ENCODE results near the gene CHEK2. TPM values are rescaled to one million over a fixed set of nuclear protein-coding genes. Genes with fewer than 3 reads are reported as not detected.
A peak's percentile ranks its signal among the peaks of the same experiment; 100 is the strongest.
"Not testable (repeated sequence)": the region's sequence is repeated elsewhere in the genome, so short reads cannot be mapped to it uniquely, and the experiment has no call there.

Gene CHEK2
- total RNA-seq, 2 donors from 2014 or later, result 15.6 to 18.6 TPM

DNA sequence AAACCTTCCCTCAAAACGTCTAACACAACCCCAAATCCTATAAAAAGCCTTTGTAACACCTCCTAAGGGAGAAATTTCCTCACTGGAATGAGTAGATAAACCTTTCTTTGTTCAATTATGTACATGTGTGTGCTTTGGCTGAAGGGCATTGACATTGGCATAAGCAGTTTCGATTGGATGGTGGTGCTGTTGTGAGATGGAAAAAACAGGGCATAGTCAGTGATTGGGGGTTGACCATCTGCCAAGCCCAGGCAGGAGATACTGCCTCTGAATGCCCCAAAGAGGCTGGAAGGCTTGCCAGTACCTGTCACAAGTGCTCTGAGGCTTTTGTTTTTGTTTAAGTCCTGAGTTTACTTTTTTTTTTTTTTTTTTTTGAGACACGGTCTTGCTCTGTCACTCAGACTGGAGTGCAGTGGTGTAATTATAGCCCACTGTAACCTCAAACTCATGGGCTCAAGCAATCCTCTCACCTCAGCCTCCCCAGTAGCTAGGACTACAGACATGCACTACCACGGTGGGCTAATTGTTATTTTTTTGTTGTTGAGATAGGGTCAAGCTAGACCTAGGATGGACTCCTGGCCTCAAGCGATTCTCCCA is 29.7 kb upstream of the CHEK2 start:
- H3K36me3 ChIP-seq, result no peaks in the 10 kb centered on the region
- H3K9me3 ChIP-seq, result no peaks in the 10 kb centered on the region
- no peak overlapping the region for H3K27ac ChIP-seq
- H3K27me3 ChIP-seq (replicated peaks; ENCODE audit: insufficient read depth), result no peaks in the 10 kb centered on the region
- DNase-seq (ENCODE audit: low spot score), result peak; percentile 49
- H3K4me1 ChIP-seq (replicated peaks), result peaks cover 5% of the 10 kb centered on the region
- no peak overlapping the region for H3K4me3 ChIP-seq
- TF ChIP-seq, protein P1, sequence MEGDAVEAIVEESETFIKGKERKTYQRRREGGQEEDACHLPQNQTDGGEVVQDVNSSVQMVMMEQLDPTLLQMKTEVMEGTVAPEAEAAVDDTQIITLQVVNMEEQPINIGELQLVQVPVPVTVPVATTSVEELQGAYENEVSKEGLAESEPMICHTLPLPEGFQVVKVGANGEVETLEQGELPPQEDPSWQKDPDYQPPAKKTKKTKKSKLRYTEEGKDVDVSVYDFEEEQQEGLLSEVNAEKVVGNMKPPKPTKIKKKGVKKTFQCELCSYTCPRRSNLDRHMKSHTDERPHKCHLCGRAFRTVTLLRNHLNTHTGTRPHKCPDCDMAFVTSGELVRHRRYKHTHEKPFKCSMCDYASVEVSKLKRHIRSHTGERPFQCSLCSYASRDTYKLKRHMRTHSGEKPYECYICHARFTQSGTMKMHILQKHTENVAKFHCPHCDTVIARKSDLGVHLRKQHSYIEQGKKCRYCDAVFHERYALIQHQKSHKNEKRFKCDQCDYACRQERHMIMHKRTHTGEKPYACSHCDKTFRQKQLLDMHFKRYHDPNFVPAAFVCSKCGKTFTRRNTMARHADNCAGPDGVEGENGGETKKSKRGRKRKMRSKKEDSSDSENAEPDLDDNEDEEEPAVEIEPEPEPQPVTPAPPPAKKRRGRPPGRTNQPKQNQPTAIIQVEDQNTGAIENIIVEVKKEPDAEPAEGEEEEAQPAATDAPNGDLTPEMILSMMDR (IDR thresholded peaks at IDR 0.05), result no peak
- no peak for TF ChIP-seq POLR2A (IDR thresholded peaks at IDR 0.05)
- no peak for TF ChIP-seq POLR2AphosphoS5 (IDR thresholded peaks at IDR 0.05)
- intact Hi-C loops (cut with DNase I), result no loop called here
- WGBS, result 50% methylated on average over 5 of the region's 5 CpGs

DNA sequence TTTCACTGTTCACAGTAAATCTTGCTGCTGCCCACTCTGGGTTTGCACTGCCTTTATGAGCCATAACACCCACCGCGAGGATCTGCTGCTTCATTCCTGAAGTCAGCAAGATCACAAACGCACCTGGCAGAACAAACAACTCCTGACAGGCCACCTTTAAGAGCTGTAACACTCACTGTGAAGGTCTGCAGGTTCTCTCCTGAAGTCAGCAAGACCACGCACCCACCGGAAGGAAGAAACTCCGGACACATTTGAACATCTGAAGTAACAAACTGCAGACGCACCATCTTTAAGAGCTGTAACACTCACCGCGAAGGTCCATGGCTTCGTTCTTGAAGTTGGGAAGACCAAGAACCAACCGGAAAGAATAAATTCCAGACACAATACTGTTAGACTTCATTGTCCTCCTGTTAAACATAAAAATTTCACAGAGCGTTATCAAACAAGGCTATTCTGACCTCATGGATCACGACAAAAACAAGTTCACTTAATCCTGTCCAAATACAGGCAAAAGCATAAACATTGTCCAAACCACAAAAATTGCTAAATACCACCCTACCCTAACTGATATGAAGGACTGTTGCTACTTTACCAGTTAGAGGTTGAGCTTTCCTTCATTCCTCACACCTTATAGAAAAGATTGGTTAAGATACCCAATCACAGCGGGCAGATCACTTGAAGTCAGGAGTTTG is 27.9 kb upstream of the CHEK2 start:
- 86% methylated on average over 14 of the region's 14 CpGs for WGBS
- no peak overlapping the region for H3K27ac ChIP-seq
- peaks cover 2% of the 10 kb centered on the region for H3K4me1 ChIP-seq (replicated peaks)
- TF ChIP-seq POLR2AphosphoS5 (IDR thresholded peaks at IDR 0.05) (no peak), POLR2A (IDR thresholded peaks at IDR 0.05) (no peak)
- TF ChIP-seq, protein P1 (IDR thresholded peaks at IDR 0.05), result no peak
- intact Hi-C loops (cut with DNase I), result no loop called here
- H3K9me3 ChIP-seq, result no peaks in the 10 kb centered on the region
- H3K36me3 ChIP-seq, result no peaks in the 10 kb centered on the region
- no peak overlapping the region for H3K4me3 ChIP-seq
- no peaks in the 10 kb centered on the region for H3K27me3 ChIP-seq (replicated peaks; ENCODE audit: insufficient read depth)
- no peak for DNase-seq (ENCODE audit: low spot score)

DNA sequence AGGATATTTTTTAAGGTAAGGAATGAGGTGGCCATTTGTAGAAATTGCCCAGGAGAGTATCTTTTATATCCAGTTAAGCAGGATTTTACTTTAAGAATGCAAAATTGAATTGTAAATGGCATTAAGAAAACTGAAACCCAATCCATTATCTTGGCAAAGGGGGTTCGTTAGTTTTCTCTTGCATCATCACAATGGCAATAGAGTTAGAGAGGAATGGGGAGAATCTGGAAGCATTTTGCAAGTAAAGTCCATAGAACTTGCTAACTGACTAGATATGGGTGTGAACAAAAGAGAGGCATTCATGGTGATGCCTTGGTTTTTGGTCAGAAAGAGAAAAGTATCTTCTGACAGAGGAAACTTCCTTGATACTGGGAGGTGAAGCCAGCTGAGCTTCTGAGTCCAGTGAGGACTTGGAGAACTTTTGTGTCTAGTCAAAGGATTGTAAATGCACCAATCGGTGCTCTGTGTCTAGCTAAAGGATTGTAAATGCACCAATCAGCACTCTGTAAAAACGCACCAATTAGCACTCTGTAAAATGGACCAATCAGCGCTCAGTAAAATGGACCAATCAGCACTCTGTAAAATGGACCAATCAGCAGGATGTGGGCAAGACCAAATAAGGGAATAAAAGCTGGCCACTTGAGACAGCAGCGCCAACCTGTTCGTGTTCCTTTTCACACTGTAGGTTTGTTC is 27.2 kb upstream of the CHEK2 start:
- H3K27me3 ChIP-seq (replicated peaks; ENCODE audit: insufficient read depth), result no peaks in the 10 kb centered on the region
- H3K36me3 ChIP-seq, result no peaks in the 10 kb centered on the region
- 84% methylated on average over 6 of the region's 6 CpGs for WGBS
- intact Hi-C loops (cut with DNase I), result no loop called here
- no peak for DNase-seq (ENCODE audit: low spot score)
- no peak overlapping the region for H3K27ac ChIP-seq
- no peak overlapping the region for H3K4me3 ChIP-seq
- no peaks in the 10 kb centered on the region for H3K9me3 ChIP-seq
- TF ChIP-seq POLR2A (IDR thresholded peaks at IDR 0.05) (no peak), POLR2AphosphoS5 (IDR thresholded peaks at IDR 0.05) (no peak)
- TF ChIP-seq, protein P1 (IDR thresholded peaks at IDR 0.05), result no peak
- no peaks in the 10 kb centered on the region for H3K4me1 ChIP-seq (replicated peaks)

DNA sequence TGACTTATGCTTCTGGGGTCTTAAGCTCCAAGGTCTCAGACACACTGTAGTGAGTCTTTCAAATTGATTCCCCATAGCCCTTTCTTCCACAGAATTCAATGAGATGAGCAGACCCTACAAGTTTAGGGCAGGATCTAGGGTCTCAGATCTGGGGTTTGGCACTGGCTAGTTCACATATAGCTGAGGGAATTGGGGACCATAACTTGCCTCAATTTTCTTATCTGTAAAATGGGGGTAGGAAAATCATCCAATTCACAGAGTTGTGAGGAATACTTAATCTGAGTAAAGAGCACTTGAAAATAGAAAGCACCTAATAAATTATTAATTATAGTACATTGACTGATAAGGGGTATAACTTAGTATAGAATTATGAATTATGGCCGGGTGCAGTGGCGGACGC is 25.0 kb upstream of the CHEK2 start:
- no peaks in the 10 kb centered on the region for H3K27me3 ChIP-seq (replicated peaks; ENCODE audit: insufficient read depth)
- DNase-seq (ENCODE audit: low spot score), result no peak
- intact Hi-C loops (cut with DNase I), result no loop called here
- H3K27ac ChIP-seq, result no peak overlapping the region
- H3K4me3 ChIP-seq, result no peak overlapping the region
- no peaks in the 10 kb centered on the region for H3K36me3 ChIP-seq
- H3K9me3 ChIP-seq, result no peaks in the 10 kb centered on the region
- WGBS, result 92% methylated on average over 3 of the region's 3 CpGs
- no peaks in the 10 kb centered on the region for H3K4me1 ChIP-seq (replicated peaks)
- TF ChIP-seq POLR2AphosphoS5 (IDR thresholded peaks at IDR 0.05) (no peak), POLR2A (IDR thresholded peaks at IDR 0.05) (no peak)
- TF ChIP-seq, protein P1 (IDR thresholded peaks at IDR 0.05), result no peak

DNA sequence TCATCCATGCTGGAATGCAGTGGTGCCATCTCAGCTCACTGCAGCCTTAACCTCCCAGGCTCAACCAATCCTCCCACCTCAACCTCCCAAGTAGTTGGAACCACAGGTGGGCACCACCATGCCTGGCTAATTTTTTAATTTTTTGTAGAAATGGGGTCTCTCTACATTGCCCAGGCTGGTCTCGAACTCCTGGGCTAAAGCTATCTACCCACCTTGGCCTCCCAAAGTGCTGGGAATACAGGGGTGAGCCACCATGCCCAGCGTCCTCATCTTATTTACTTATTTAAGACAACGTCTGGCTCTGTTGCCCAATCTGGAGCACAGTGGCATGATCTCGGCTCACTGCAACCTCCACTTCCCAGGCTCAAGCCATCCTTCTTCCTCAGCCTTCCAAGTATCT is 20.4 kb upstream of the CHEK2 start:
- H3K27ac ChIP-seq; H3K4me3 ChIP-seq; intact Hi-C loops (cut with DNase I); DNase-seq (ENCODE audit: low spot score); H3K36me3 ChIP-seq; H3K27me3 ChIP-seq (replicated peaks; ENCODE audit: insufficient read depth); H3K4me1 ChIP-seq (replicated peaks); H3K9me3 ChIP-seq: not testable (repeated sequence)
- 94% methylated on average over 4 of the region's 4 CpGs for WGBS

All from prostate gland (tissue), 2 donors.